GM18526 (cell line): Measurements from ENCODE around the gene AP1G1.

Source experiments
- POLR2A ChIP-seq: IDR thresholded peaks from 3 replicates; pipeline ENCODE4 v1.6.1; 2011; ENCODE audit not compliant: insufficient read length; ENCODE audit errors: extremely low read depth

Gene AP1G1

DNA sequence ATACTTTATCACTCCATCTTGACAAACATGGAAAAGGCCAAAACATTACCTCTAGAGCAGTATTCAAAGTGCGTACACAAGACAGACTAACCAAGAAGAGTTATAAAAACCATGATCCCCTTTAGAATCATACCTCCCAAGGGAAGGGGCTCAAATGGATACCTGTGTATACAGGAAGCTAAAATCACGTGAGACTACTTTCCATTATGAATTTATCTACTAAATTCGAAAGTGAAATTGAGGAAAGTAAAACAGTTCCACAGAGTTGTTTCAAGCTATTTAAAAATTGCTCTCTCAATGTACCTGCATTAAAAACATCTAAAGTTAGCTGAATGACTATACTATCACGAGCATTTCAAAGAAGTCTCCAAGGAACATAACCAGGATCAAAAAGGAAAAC lies 32.7 kb downstream of the AP1G1 start:
- no peak for TF ChIP-seq POLR2A

GRCh38 chr16:71771571-71771970 lies 37.1 kb downstream of the AP1G1 start:
- TF ChIP-seq POLR2A, result no peak

GRCh38 chr16:71769222-71769621 lies 39.4 kb downstream of the AP1G1 start:
- TF ChIP-seq POLR2A, result no peak

DNA sequence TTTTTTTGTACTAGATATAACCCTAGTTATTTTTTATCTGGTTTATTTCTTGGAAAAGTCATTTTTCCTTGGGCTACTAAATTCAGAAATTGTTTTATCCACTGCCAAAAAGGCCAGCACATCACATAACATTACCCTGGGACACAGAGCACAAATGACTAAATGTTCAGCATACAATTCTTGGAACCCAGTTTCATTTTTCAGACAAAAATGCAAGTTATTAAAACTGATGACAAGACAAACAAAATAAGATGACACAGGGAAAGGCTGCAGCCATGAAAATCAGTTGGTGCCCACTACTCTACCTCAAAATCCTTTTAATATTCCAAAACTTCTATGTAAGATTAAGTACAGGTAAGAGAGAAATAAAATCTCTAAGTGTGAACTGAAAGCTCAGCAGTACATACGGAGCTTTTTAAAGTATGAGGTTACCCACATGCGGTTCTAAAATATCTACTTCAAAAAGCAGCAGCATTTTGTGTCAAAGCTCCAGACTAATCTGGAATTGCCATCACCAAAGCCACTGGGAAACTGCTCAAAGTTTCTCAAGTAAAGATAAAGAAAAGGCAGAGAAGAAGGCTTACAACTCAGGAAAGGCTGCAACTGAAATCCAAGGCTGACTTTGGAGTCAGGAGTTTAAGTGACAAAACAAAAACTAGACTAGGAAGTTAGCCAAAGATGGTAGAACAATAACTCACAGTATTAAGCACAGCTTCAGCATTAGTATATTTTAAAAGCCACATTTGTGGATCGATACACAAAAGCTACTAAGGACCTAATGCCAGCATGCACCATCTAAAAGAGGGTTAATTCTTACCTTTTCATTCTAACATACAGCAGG lies 41.4 kb downstream of the AP1G1 start:
- no peak for TF ChIP-seq POLR2A

- no peak for TF ChIP-seq POLR2A
Measured at GRCh38 chr16:71762186-71762585, 46.4 kb downstream of the AP1G1 start.

DNA sequence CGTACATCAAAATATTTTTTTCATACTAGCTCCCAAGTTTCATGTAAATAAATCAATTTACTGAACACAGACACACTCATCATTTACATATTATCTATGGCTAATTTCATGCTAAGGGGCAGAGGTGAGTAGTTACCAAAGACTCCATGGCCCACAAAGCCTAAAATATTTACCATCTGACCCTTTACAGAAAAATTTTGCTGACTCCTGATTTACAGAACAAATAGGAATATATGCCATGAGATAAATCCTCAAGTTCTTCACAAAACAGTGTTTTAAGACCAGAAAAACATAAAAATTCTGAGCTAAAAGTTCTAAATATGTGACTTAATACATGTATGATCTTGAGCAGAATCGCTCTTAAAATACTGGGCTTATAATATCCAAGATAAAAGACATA lies 47.5 kb downstream of the AP1G1 start:
- no peak for TF ChIP-seq POLR2A

DNA sequence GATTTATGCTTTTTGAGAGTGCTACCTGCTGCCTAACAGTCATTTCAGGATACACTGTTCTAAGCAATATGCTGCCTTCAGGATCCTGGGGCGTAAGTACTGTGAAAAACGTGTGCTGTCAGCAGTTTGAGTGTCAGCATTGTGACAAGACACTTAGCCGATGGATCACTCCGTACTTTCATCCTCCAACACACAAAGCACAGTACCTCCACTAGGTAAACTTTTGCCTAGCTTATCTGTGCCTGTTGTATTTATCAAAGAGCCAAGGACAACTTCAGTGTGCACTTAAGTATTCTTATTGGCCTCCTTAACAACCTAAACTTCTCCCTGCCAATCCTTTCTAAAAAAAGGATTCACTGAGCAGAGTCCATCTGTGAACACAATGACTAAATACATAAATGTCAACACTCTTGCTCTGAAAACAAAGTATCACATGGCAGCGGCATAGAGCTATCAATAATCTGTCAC lies 50.3 kb downstream of the AP1G1 start:
- no peak for TF ChIP-seq POLR2A

- TF ChIP-seq POLR2A, result no peak
Measured at GRCh38 chr16:71754652-71755051, 54.0 kb downstream of the AP1G1 start.

DNA sequence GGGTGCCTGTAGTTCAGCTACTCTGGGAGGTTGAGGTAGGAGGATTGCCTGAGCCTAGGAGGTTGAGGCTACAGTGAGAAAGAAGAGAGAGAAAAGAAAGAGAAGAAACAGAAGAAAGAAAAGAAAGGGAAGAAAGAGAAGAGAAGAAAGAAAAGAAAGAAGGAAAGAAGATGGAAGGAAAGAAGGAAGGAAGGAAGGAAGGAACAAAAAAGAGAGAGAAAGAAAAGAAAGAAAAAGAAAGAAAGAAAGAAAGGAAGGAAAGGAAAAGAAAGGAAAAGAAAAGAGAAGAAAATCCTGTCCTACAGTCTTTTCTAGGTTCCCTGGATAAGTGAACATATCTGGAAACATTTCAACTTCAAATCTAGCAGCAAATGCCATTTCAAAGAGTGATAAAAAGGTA lies 54.5 kb downstream of the AP1G1 start:
- no peak for TF ChIP-seq POLR2A

DNA sequence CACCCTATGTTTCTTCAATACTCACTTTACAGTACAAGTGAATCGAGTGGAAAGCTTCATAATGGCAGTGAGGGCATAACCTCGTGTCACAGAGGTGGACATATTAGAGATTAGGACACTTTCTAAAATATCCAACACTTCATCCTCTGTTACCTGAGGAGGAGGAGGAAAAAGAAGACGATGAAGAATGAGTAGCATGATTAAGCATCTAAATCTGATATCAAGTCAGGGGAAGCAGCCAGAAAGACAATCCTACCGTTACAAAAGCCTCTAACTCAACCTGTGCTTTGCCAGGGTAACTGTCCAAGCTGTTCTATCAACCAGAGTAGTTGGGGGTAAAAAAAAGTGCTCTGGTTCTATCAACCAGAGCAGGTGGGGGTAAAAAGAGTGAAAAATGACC lies 60.4 kb downstream of the AP1G1 start:
- no peak for TF ChIP-seq POLR2A

DNA sequence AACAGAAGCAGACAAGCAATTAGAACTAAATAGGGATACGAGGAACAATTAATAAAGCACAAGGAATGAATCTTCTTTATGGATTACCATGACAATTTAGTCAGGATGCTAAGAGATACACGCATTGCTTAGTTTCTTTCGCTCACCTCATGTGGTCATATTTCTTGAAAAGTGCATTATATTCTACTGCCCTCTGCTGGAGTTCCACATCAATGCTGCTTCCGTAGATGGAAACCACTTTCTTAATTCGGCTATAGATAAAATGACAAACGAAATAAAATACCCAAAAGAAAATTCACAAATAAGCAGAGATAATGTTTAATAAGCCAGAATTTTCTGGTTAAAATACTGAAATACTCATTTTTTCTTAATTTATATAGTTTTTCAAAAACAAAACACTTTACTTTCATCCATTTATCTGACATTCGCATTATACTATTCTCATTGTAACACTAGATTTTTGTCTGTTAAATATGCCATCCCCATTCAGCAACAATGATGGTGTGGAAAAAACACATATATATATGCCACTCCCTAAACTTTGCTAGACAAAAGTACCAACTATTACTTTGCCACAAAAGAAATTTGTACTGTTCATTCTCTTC lies 62.1 kb downstream of the AP1G1 start:
- no peak for TF ChIP-seq POLR2A

DNA sequence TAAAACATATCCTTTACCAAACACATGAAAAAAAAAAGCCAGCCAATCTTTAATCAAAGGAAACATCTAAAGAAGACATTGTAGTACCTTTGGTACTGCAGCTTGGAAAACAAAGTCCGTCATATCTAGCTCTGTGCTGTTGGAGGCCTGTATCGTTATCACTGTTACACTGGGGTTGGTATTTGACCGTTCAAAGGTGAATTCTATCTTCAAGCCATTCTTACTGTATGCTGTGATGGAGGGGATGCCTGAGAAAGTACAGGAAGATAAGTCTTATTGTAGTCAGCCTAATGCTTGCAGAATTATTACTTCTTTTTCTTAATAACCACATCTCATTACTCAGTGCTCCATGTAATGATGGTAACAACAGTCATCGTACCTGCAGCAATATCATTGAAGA lies 69.8 kb downstream of the AP1G1 start:
- no peak for TF ChIP-seq POLR2A

GRCh38 chr16:71737501-71737900 lies 71.1 kb downstream of the AP1G1 start:
- TF ChIP-seq POLR2A, result no peak

- TF ChIP-seq POLR2A, result no peak
Measured at GRCh38 chr16:71734511-71734910, 74.1 kb downstream of the AP1G1 start.

DNA sequence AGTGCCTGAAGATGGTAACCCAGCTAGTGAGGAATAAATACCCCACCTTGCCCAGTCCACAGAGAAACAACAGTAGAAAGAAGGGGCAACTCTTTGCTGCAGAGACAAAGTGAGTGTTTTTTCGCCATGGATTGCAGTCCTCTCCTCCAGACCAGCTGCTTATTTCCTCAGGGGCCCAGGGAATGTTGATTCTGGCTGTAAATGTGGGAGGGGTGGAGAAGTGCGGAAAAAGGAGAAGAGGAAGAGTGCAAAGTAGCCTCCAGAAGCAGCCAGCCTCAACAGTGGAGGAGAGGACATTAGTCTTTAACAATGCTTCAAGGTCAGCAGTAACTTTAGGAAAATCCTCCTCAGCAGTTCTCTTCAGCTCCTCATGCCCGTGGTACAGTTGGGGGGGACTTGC lies 76.0 kb downstream of the AP1G1 start:
- no peak for TF ChIP-seq POLR2A

DNA sequence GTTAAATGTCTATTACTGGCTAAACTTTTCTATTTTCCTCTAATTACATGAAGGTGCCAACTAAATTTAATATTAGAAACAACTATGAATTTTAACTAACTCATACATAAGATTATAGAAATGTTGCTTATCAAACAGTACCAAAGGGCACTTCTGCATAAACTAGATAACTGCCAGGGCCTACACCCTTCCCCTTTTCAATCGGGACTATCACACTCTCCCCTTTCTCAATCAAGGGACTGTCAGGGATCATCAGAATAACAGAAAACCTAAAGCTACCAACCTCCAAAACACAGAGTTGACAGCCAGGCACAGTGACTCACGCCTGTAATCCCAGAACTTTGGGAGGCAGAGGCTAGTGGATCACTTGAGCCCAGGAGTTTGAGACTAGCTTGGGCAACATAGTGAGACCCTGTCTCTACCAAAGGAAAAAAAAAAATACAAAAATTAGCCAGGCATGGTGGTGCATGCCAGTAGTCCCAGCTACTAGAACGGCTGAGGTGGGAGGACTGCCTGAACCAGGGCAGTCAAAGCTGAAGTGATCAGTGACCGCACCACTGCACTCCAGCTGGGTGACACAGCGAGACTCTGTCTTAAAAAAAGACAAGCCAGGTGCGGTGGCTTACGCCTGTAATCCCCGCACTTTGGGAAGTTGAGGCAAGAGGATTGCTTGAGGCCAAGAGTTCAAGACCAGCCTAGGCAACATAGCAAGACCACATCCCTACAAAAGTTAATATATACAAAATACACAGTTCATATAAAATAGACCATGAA lies 80.9 kb downstream of the AP1G1 start:
- no peak for TF ChIP-seq POLR2A
